Spleen (tissue), 11 donors: ENCODE measurements around the gene ANKRD12. TPM values are rescaled to one million over a fixed set of nuclear protein-coding genes. Genes with fewer than 3 reads are reported as not detected.

Experiments
- DNase-seq: peaks from one replicate; pipeline ENCODE4 v3.0.0-alpha.2; 2020
- H3K27ac ChIP-seq, 8 donors: fragments of 200-600 bp; sonication (generic) in 7 of 8; 1 replicate in 4 of 8; 2 replicates in 4 of 8; pipeline versions ENCODE4 v1.5.0 to v1.8.0; 2016 to 2021; ENCODE audit warnings: inconsistent platforms in 4 of 8, mild to moderate bottlenecking in 4 of 8, moderate library complexity in 1 of 8
- H3K27me3 ChIP-seq, 7 donors: fragments of 200-600 bp; sonication (generic) in 6 of 7; replicated peaks in 1 of 7; 1 replicate in 4 of 7; 2 replicates in 3 of 7; pipeline versions ENCODE4 v1.5.0 to v1.8.0; 2016 to 2021; ENCODE audit warnings: inconsistent platforms in 3 of 7, mild to moderate bottlenecking in 1 of 7
- H3K36me3 ChIP-seq, 6 donors: fragments of 200-600 bp; sonication (generic) in 5 of 6; 1 replicate in 4 of 6; 2 replicates in 2 of 6; pipeline versions ENCODE4 v1.5.0 to v1.8.0; 2016 to 2021; ENCODE audit warnings: inconsistent platforms in 2 of 6
- H3K4me1 ChIP-seq, 6 donors: fragments of 200-600 bp; sonication (generic) in 5 of 6; 1 replicate in 3 of 6; 2 replicates in 3 of 6; pipeline versions ENCODE4 v1.5.0 to v1.8.0; 2016 to 2021; ENCODE audit warnings: inconsistent platforms in 3 of 6
- H3K4me3 ChIP-seq, 8 donors: fragments of 200-600 bp; sonication (generic) in 7 of 8; 1 replicate in 4 of 8; 2 replicates in 4 of 8; pipeline versions ENCODE4 v1.5.0 to v1.8.0; 2016 to 2021; ENCODE audit warnings: inconsistent platforms in 4 of 8, mild to moderate bottlenecking in 4 of 8, moderate library complexity in 2 of 8
- H3K9me3 ChIP-seq, 8 donors: fragments of 200-600 bp; sonication (generic) in 7 of 8; 1 replicate in 4 of 8; 2 replicates in 4 of 8; pipeline versions ENCODE4 v1.5.0 to v1.8.0; 2016 to 2021; ENCODE audit warnings: inconsistent platforms in 4 of 8
- POLR2A ChIP-seq, 3 donors: fragments of 450-650 bp; IDR thresholded peaks; one replicate each; pipeline ENCODE4 v1.5.1; 2017; ENCODE audit warnings: antibody characterized with exemption in 3 of 3, mild to moderate bottlenecking in 1 of 3
- POLR2AphosphoS5 ChIP-seq, 3 donors: sonication (generic); formaldehyde crosslinking; IDR thresholded peaks; one replicate each; pipeline ENCODE4 v1.5.1; 2017; ENCODE audit warnings: antibody characterized with exemption in 3 of 3
- WGBS, 5 donors: extraction: QIAGEN DNeasy Blood & Tissue Kit in 3 of 5; methylation state at CpG; one replicate each; pipeline versions ENCODE4 v1.1.5 to v1.1.7; 2013 to 2018; 5-methylcytosine and 5-hydroxymethylcytosine counted together
- intact Hi-C: fragments of 100-400 bp; cut with DNase I; formaldehyde crosslinking; loops from one replicate; pipeline ENCODE4 v1.15.0; 2023; ENCODE audit warnings: low total_unique reads
- polyA plus RNA-seq, 3 donors: library from polyadenylated mRNA; stranded (reverse); fragments of 200-250 nt; gene quantifications; one replicate each; pipeline ENCODE4 v1.2.1, GENCODE V29; 2013
- total RNA-seq, 7 donors: library from RNA; depleted of rRNA in 3 of 7; stranded (reverse); fragments of >200 nt in 3 of 7; fragmentation: NEBNext Ultra II Directional in 4 of 7; extraction: Animal tissue kit (Norgen Biotek cat#: 25700) in 4 of 7; gene quantifications; one replicate each; pipeline versions ENCODE4 v1.1.0 to v1.2.1, GENCODE V29; 2016 to 2021
- TF ChIP-seq, protein P1 (sequence below), 11 experiments: fragments of 200-600 bp in 7 of 11; fragments of 450-650 bp in 4 of 11; sonication (generic) in 4 of 11; IDR thresholded peaks in 8 of 11; conservative IDR thresholded peaks in 3 of 11; 1 replicate in 7 of 11; 2 replicates in 4 of 11; pipeline versions ENCODE4 v1.4.0 to v1.8.0; 2016 to 2021; ENCODE audit warnings: antibody characterized with exemption in 11 of 11, inconsistent platforms in 4 of 11, mild to moderate bottlenecking in 1 of 11
- donor health status: healthy with polysubstance abuse.
- donor health status: DM: no; HTN: no; CAD: no; lungs with moderate emphysema.
- donor health status: DM: no; HTN: no; CAD: no.
- donor health status: Bipolar disorder and iron deficiency.
- donor health status: healthy.
- donor health status: DM: no; HTN: no; CAD: no.
- donor health status: DM: yes; HTN: yes; CAD: no.

Gene ANKRD12
- total and polyA plus RNA-seq, 10 donors, result 7.6 to 122 (median 84.4) TPM

DNA sequence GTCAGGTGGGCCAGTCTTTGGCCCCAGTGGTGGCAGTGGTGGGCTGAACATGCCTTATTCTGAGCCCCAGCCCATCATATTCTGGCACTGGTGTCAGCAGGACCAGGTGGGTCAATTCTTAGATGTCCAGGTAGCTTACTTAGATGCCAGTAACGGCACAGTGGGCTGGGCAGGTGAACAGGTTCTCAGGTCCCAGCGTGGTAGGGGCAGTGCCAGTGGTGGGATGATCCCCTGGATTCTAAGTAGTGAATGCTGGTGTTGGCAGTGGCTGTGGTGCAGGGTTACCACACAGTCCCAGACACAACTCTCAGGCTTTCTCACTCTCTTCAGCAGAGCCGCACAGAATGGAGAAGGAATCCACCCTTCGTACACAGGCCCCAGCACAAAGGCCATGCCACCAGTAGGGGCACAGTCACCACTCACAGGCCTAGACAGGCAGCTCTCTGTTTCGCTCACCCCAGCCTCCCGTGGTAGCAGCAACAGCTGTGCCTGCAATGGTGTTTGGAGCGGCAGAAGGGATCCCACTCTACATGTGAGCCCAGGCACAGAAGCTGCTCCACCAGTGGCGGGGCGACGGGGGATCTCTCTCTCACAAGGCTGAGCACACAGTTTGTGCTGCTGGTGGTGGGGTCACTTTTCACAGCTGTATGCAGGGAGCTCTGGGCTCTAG, 97.3 kb downstream of the ANKRD12 start:
- intact Hi-C loops, result no loop called here
- Histone ChIP-seq H3K4me1 (no peaks in the 10 kb centered on the region), H3K36me3 (peaks cover 0 to 99% (median 38%) of the 10 kb centered on the region in 6 donors), H3K9me3 (peaks cover 0 to 33% (median 24%) of the 10 kb centered on the region in 8 donors), H3K27me3 (no peaks in the 10 kb centered on the region), H3K27ac (no peak overlapping the region), H3K4me3 (no peak overlapping the region)
- TF ChIP-seq, protein P1, sequence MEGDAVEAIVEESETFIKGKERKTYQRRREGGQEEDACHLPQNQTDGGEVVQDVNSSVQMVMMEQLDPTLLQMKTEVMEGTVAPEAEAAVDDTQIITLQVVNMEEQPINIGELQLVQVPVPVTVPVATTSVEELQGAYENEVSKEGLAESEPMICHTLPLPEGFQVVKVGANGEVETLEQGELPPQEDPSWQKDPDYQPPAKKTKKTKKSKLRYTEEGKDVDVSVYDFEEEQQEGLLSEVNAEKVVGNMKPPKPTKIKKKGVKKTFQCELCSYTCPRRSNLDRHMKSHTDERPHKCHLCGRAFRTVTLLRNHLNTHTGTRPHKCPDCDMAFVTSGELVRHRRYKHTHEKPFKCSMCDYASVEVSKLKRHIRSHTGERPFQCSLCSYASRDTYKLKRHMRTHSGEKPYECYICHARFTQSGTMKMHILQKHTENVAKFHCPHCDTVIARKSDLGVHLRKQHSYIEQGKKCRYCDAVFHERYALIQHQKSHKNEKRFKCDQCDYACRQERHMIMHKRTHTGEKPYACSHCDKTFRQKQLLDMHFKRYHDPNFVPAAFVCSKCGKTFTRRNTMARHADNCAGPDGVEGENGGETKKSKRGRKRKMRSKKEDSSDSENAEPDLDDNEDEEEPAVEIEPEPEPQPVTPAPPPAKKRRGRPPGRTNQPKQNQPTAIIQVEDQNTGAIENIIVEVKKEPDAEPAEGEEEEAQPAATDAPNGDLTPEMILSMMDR (IDR thresholded peaks at IDR 0.05 in 8 of 11, conservative IDR thresholded peaks at IDR 0.05 in 3 of 11), result no peak
- peak in 1 of 3 donors; percentile 26 for TF ChIP-seq POLR2AphosphoS5 (IDR thresholded peaks at IDR 0.05)
- DNase-seq, result no peak
- 97 to 99% (median 98%) methylated on average over 9 to 10 of the region's 10 CpGs for WGBS, 5 donors

GRCh38 chr18:9234528-9234927, 97.9 kb downstream of the ANKRD12 start:
- Histone ChIP-seq H3K36me3 (peaks cover 0 to 99% (median 40%) of the 10 kb centered on the region in 6 donors), H3K4me1 (peaks cover 0 to 2% (median 0%) of the 10 kb centered on the region in 6 donors), H3K27me3 (no peaks in the 10 kb centered on the region), H3K27ac (no peak overlapping the region), H3K9me3 (peaks cover 0 to 33% (median 24%) of the 10 kb centered on the region in 8 donors), H3K4me3 (no peak overlapping the region)
- 93 to 98% (median 95%) methylated on average over 4 of the region's 4 CpGs for WGBS, 5 donors
- intact Hi-C loops, result no loop called here
- TF ChIP-seq POLR2A (IDR thresholded peaks at IDR 0.05) (no peak), POLR2AphosphoS5 (IDR thresholded peaks at IDR 0.05) (no peak)
- TF ChIP-seq, protein P1 (IDR thresholded peaks at IDR 0.05 in 8 of 11, conservative IDR thresholded peaks at IDR 0.05 in 3 of 11), result no peak
- DNase-seq, result no peak

- peaks cover 0 to 6% (median 4%) of the 10 kb centered on the region in 8 donors for H3K9me3 ChIP-seq
- H3K4me3 ChIP-seq, result no peak overlapping the region
- intact Hi-C loops, result no loop called here
- H3K36me3 ChIP-seq, result peaks cover 0 to 96% (median 24%) of the 10 kb centered on the region in 6 donors
- no peak for TF ChIP-seq POLR2A (IDR thresholded peaks at IDR 0.05)
- TF ChIP-seq, protein P1 (IDR thresholded peaks at IDR 0.05 in 8 of 11, conservative IDR thresholded peaks at IDR 0.05 in 3 of 11), result no peak
- 32 to 72% (median 45%) methylated on average over 2 of the region's 2 CpGs for WGBS, 5 donors
- H3K27ac ChIP-seq, result peak overlapping the region in 1 of 8 donors; percentile 15
- H3K27me3 ChIP-seq, result no peaks in the 10 kb centered on the region
- no peak for DNase-seq
- H3K4me1 ChIP-seq, result peaks cover 0 to 13% (median 0%) of the 10 kb centered on the region in 6 donors
Measured at GRCh38 chr18:9237981-9238380, 101.4 kb downstream of the ANKRD12 start.

GRCh38 chr18:9239720-9240119, 103.1 kb downstream of the ANKRD12 start:
- no peak for DNase-seq
- H3K27me3 ChIP-seq, result no peaks in the 10 kb centered on the region
- peak overlapping the region in 1 of 8 donors; percentile 1 for H3K27ac ChIP-seq
- no peak for TF ChIP-seq POLR2A (IDR thresholded peaks at IDR 0.05)
- TF ChIP-seq POLR2AphosphoS5 (IDR thresholded peaks at IDR 0.05), result no peak
- TF ChIP-seq, protein P1 (IDR thresholded peaks at IDR 0.05 in 8 of 11, conservative IDR thresholded peaks at IDR 0.05 in 3 of 11), result no peak
- WGBS, 5 donors, result 69 to 88% (median 82%) methylated on average over 1 of the region's 1 CpG
- peaks cover 0 to 95% (median 14%) of the 10 kb centered on the region in 6 donors for H3K36me3 ChIP-seq
- peaks cover 0 to 18% (median 0%) of the 10 kb centered on the region in 6 donors for H3K4me1 ChIP-seq
- intact Hi-C loops, result no loop called here
- H3K4me3 ChIP-seq, result no peak overlapping the region
- H3K9me3 ChIP-seq, result no peaks in the 10 kb centered on the region
